Stimulated activated CD8-positive, alpha-beta memory T cell treated with anti-CD3 and anti-CD28 coated beads, Interleukin-4, amount 100 ng/mL, for 1 hour (primary cell): ENCODE data around the gene FAM163B.
A peak's percentile ranks its signal among the peaks of the same experiment; 100 is the strongest.

Experiments
- DNase-seq, 2 donors: peaks; one replicate each; pipeline ENCODE4 v3.0.0-alpha.2; 2020; ENCODE audit warnings: low read depth in 2 of 2, low spot score in 1 of 2

Gene FAM163B

GRCh38 chr9:133609311-133610098 lies at the start of gene FAM163B:
Gene FAM163B (minus strand): TSS chr9:133609389. CDS start chr9:133580223, 29,166 bp downstream.
- peak in 1 of 2 donors; percentile 2 for DNase-seq

GRCh38 chr9:133657120-133657661 lies 48.0 kb upstream of the FAM163B start:
- no peak for DNase-seq

GRCh38 chr9:133656211-133657119 lies 47.3 kb upstream of the FAM163B start:
- no peak for DNase-seq

- DNase-seq, result no peak
Measured at GRCh38 chr9:133655701-133656100, 46.5 kb upstream of the FAM163B start.

GRCh38 chr9:133654736-133655657 lies 45.8 kb upstream of the FAM163B start:
- no peak for DNase-seq

- DNase-seq, result no peak
Measured at GRCh38 chr9:133653638-133654037, 44.4 kb upstream of the FAM163B start.

GRCh38 chr9:133650026-133650425 lies 40.8 kb upstream of the FAM163B start:
- no peak for DNase-seq

GRCh38 chr9:133649194-133649593 lies 40.0 kb upstream of the FAM163B start:
- DNase-seq, result no peak

GRCh38 chr9:133647765-133648469 lies 38.7 kb upstream of the FAM163B start:
- DNase-seq, result no peak

GRCh38 chr9:133647148-133647547 lies 38.0 kb upstream of the FAM163B start:
- DNase-seq, result no peak

GRCh38 chr9:133645021-133645765 lies 36.0 kb upstream of the FAM163B start:
- DNase-seq, result no peak

- DNase-seq, result no peak
Measured at GRCh38 chr9:133643978-133644760, 35.0 kb upstream of the FAM163B start.

GRCh38 chr9:133643362-133643755 lies 34.2 kb upstream of the FAM163B start:
- DNase-seq, result no peak

- no peak for DNase-seq
Measured at GRCh38 chr9:133642708-133643361, 33.6 kb upstream of the FAM163B start.

- no peak for DNase-seq
Measured at GRCh38 chr9:133641861-133642595, 32.8 kb upstream of the FAM163B start.

- no peak for DNase-seq
Measured at GRCh38 chr9:133641396-133641655, 32.1 kb upstream of the FAM163B start.

- no peak for DNase-seq
Measured at GRCh38 chr9:133640580-133641395, 31.6 kb upstream of the FAM163B start.
